DOHH2 (cell line): Measurements from ENCODE around the gene IQGAP1.
"Not testable (repeated sequence)": the region's sequence is repeated elsewhere in the genome, so short reads cannot be mapped to it uniquely, and the experiment has no call there.

ENCODE experiments used
- H3F3A ChIP-seq: fragments of 200-600 bp; sonication (generic), shearing (Covaris generic); 2 replicates; pipeline ENCODE4 v1.6.0; 2016; ENCODE audit warnings: antibody characterized with exemption, mild to moderate bottlenecking; ENCODE audit not compliant: control insufficient read depth, insufficient read depth
- H3K27ac ChIP-seq: fragments of 200-600 bp; sonication (generic); 2 replicates; pipeline ENCODE4 v1.5.1; 2014; ENCODE audit warnings: low read depth, mild to moderate bottlenecking, low read length, moderate library complexity
- H3K27me3 ChIP-seq: fragments of 200-600 bp; sonication (generic); 2 replicates; pipeline ENCODE4 v1.6.1; 2014; ENCODE audit warnings: mild to moderate bottlenecking, low read length, mixed read lengths; ENCODE audit not compliant: control insufficient read depth
- H3K36me3 ChIP-seq: fragments of 200-600 bp; sonication (generic); 2 replicates; pipeline ENCODE4 v1.6.1; 2014; ENCODE audit warnings: mild to moderate bottlenecking, low read length, moderate library complexity, mixed read lengths; ENCODE audit not compliant: control insufficient read depth
- H3K4me1 ChIP-seq: fragments of 200-600 bp; sonication (generic); 2 replicates; pipeline ENCODE4 v1.6.1; 2014; ENCODE audit warnings: mild to moderate bottlenecking, low read length, mixed read lengths; ENCODE audit not compliant: control insufficient read depth
- H3K4me2 ChIP-seq: fragments of 200-600 bp; sonication (generic); 2 replicates; pipeline ENCODE4 v1.6.0; 2014; ENCODE audit warnings: mild to moderate bottlenecking, low read length, moderate library complexity
- H3K4me3 ChIP-seq: fragments of 200-600 bp; sonication (generic); 2 replicates; pipeline ENCODE4 v1.5.1; 2014; ENCODE audit warnings: mild to moderate bottlenecking, low read length, mixed read lengths
- H3K79me2 ChIP-seq: fragments of 200-600 bp; sonication (generic); 2 replicates; pipeline ENCODE4 v1.6.1; 2014; ENCODE audit warnings: mild to moderate bottlenecking, low read length, mixed read lengths; ENCODE audit not compliant: control insufficient read depth
- H3K9me2 ChIP-seq: fragments of 200-600 bp; sonication (generic); replicated peaks from 2 replicates; pipeline ENCODE4 v1.6.1; 2014; ENCODE audit warnings: mild to moderate bottlenecking, low read length, mixed read lengths; ENCODE audit not compliant: control insufficient read depth
- H3K9me3 ChIP-seq: fragments of 200-600 bp; sonication (generic); 2 replicates; pipeline ENCODE4 v1.6.1; 2014; ENCODE audit warnings: antibody characterized with exemption, low read length, mixed read lengths; ENCODE audit not compliant: control insufficient read depth, insufficient read depth
- H4K20me1 ChIP-seq: fragments of 200-600 bp; sonication (generic); 2 replicates; pipeline ENCODE4 v1.6.0; 2014; ENCODE audit warnings: low read depth, mild to moderate bottlenecking, antibody characterized with exemption, low read length, moderate library complexity; ENCODE audit not compliant: control insufficient read depth, insufficient read depth
- EZH2phosphoT487 ChIP-seq: fragments of 200-600 bp; sonication (generic); IDR thresholded peaks from 2 replicates; pipeline ENCODE4 v1.6.1; 2017; ENCODE audit warnings: borderline replicate concordance, mild to moderate bottlenecking, antibody characterized with exemption, low read length, moderate library complexity, mixed read lengths
- TF ChIP-seq, protein P1 (sequence below): fragments of 200-600 bp; sonication (generic); IDR thresholded peaks from one replicate; pipeline ENCODE4 v1.5.1; 2014; ENCODE audit warnings: antibody characterized with exemption, mild to moderate bottlenecking, low read depth, low read length; ENCODE audit not compliant: poor library complexity, severe bottlenecking

Gene IQGAP1

DNA sequence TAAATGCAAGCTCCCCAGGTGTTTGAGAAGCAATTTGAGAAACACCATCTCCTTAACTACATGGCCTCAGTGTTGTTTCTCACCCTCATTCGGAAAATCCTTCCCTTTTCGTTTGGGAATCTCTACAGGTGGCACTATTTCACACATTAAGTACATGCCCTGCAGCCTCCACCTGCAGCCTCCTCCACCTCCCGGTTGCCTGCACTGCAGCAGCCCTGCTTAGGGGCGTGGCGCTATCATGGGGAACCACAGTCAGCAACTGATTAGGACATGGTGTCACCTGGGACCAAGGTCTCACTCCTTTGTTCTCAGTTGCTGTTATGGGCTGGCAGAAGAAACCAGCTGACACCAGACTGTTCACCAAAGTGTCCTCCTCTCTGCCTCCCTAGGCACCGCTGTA is 47.7 kb upstream of the IQGAP1 start:
- Histone ChIP-seq H4K20me1 (no peaks in the 10 kb centered on the region), H3K4me3 (no peak overlapping the region), H3K79me2 (no peaks in the 10 kb centered on the region), H3K4me2 (no peak overlapping the region), H3K9me2 (no peaks in the 10 kb centered on the region), H3K9me3 (no peaks in the 10 kb centered on the region), H3K27ac (no peak overlapping the region), H3F3A (no peaks in the 10 kb centered on the region), H3K4me1 (peaks cover 21% of the 10 kb centered on the region), H3K36me3 (no peaks in the 10 kb centered on the region), H3K27me3 (no peaks in the 10 kb centered on the region)
- no peak for TF ChIP-seq EZH2phosphoT487
- TF ChIP-seq, protein P1, sequence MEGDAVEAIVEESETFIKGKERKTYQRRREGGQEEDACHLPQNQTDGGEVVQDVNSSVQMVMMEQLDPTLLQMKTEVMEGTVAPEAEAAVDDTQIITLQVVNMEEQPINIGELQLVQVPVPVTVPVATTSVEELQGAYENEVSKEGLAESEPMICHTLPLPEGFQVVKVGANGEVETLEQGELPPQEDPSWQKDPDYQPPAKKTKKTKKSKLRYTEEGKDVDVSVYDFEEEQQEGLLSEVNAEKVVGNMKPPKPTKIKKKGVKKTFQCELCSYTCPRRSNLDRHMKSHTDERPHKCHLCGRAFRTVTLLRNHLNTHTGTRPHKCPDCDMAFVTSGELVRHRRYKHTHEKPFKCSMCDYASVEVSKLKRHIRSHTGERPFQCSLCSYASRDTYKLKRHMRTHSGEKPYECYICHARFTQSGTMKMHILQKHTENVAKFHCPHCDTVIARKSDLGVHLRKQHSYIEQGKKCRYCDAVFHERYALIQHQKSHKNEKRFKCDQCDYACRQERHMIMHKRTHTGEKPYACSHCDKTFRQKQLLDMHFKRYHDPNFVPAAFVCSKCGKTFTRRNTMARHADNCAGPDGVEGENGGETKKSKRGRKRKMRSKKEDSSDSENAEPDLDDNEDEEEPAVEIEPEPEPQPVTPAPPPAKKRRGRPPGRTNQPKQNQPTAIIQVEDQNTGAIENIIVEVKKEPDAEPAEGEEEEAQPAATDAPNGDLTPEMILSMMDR, result no peak

DNA sequence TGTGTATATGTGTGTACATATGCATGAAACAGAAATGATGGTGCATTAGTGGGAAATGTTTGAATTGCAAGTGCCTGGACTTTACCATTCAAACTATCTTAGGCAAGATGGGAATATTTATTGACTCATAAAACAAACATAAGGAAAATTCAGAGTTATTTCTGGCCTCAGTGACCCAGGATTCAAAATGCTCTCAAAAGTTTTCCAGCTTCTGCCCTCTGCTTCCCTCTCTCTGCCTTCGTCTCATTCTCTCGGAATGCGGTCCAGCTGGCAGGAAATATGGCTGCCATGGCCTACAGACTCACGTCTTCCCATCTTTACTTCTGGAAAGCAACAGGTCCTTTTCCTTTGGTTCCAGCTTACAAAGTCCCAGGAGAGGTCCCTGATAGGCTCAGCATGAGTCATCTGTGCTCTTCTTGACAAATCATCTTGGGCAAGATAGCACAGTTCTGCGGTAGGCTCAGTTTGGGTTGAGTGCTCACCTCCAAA is 44.7 kb upstream of the IQGAP1 start:
- H3K4me3 ChIP-seq, result no peak overlapping the region
- peaks cover 12% of the 10 kb centered on the region for H3K4me1 ChIP-seq
- no peaks in the 10 kb centered on the region for H3K79me2 ChIP-seq
- H3K4me2 ChIP-seq, result no peak overlapping the region
- H4K20me1 ChIP-seq, result no peaks in the 10 kb centered on the region
- H3F3A ChIP-seq, result no peaks in the 10 kb centered on the region
- TF ChIP-seq, protein P1, result no peak
- no peak for TF ChIP-seq EZH2phosphoT487
- no peaks in the 10 kb centered on the region for H3K9me3 ChIP-seq
- H3K27ac ChIP-seq, result no peak overlapping the region
- H3K27me3 ChIP-seq, result no peaks in the 10 kb centered on the region
- H3K36me3 ChIP-seq, result no peaks in the 10 kb centered on the region
- no peaks in the 10 kb centered on the region for H3K9me2 ChIP-seq

DNA sequence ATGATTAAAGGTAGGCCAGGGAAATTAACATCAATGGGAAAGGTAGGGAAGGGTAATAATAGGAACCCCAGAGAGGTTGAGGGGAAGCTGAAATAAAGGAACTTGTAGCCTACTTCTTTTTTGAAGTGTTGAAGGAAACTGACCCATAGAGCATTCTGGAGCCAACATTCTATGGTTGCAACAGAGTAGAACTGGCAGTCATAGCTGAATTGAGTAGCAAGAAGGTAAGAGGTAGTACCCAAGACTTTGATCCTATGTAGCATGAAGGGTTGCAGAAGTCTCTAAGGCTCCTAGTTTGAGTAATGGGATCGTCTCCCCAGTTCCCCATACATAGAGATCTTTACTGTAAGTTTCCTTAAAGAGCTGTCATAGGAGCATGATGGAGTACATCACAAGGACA is 43.4 kb upstream of the IQGAP1 start:
- Histone ChIP-seq H3K4me2 (no peak overlapping the region), H3K27ac (no peak overlapping the region), H3K36me3 (no peaks in the 10 kb centered on the region), H3K9me3 (no peaks in the 10 kb centered on the region), H3K4me1 (peaks cover 12% of the 10 kb centered on the region), H3K4me3 (no peak overlapping the region), H3K79me2 (no peaks in the 10 kb centered on the region), H3K27me3 (no peaks in the 10 kb centered on the region), H3F3A (no peaks in the 10 kb centered on the region), H4K20me1 (no peaks in the 10 kb centered on the region), H3K9me2 (no peaks in the 10 kb centered on the region)
- TF ChIP-seq, protein P1, result no peak
- TF ChIP-seq EZH2phosphoT487, result no peak

DNA sequence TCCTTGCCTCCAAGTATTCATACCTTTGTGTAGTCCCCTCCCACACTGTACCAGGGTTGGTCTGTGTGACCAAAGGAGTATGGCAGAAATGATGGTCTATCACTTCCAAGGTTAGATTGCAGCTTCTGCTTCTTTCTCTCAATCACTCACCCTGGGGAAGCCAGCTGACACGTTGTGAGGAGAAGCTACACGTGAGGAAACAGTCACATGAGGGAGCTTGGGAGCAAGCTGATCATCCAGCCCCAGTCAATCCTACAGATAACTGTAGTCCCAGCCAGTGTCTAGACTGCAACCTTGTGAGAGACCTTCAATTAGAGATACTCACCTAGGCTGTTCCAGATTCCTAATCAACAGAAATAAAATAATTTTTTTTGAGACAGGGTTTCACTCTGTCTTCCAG is 42.2 kb upstream of the IQGAP1 start:
- no peak for TF ChIP-seq EZH2phosphoT487
- TF ChIP-seq, protein P1, result no peak
- H3K27me3 ChIP-seq, result no peaks in the 10 kb centered on the region
- H3K36me3 ChIP-seq, result no peaks in the 10 kb centered on the region
- peaks cover 9% of the 10 kb centered on the region for H3K4me1 ChIP-seq
- no peak overlapping the region for H3K4me2 ChIP-seq
- no peak overlapping the region for H3K4me3 ChIP-seq
- H3K9me3 ChIP-seq, result no peaks in the 10 kb centered on the region
- H4K20me1 ChIP-seq, result no peaks in the 10 kb centered on the region
- no peak overlapping the region for H3K27ac ChIP-seq
- H3K79me2 ChIP-seq, result no peaks in the 10 kb centered on the region
- no peaks in the 10 kb centered on the region for H3K9me2 ChIP-seq
- no peaks in the 10 kb centered on the region for H3F3A ChIP-seq

DNA sequence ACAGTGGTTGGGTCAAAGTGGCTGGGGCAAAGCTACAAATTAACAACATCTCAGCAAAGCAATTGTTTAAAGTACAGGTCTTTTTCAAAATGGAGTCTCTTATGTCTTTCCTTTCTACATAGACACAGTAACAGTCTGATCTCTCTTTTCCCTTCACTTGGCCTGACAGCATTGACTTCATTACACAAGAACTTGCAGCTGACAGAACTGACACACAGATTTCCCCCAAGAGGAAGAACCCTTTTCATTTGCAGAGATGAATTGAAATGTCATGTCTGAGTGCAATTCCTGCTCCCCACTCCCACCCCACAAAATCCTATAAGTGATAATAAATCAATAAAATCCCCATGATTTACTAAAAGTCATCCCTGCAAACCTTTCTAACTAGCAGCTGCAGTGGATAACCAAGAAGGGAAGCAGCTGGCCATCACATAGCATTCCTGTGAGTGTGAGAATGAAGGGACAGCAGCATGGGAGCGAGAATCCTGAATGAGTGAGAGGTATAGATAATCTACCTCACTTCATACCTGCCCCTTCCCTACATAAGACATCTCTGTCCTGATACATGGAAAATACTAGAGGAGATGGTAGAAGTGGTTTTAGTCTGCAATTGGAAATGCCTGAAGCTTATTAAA is 40.5 kb upstream of the IQGAP1 start:
- H4K20me1 ChIP-seq, H3K79me2 ChIP-seq, H3K36me3 ChIP-seq, H3K9me2 ChIP-seq, H3K4me3 ChIP-seq, H3K27ac ChIP-seq, H3F3A ChIP-seq, H3K4me2 ChIP-seq, H3K27me3 ChIP-seq, H3K9me3 ChIP-seq: not testable (repeated sequence)
- H3K4me1 ChIP-seq, result peaks cover 10% of the 10 kb centered on the region
